K562 (cell line): ENCODE measurements around the gene FCHO1. TPM values are rescaled to one million over a fixed set of nuclear protein-coding genes. Genes with fewer than 3 reads are reported as not detected.
A peak's percentile ranks its signal among the peaks of the same experiment; 100 is the strongest.

ENCODE experiments used
- ATAC-seq: fragments of 200-7000 bp; cut with Tn5 transposase; 3 replicates; pipeline ENCODE4 v1.9.1; 2020; ENCODE audit warnings: moderate library complexity
- BruUV-seq: library from RNA; stranded (reverse); fragments of 400-500 nt; replicated peaks from 2 replicates; lab custom pipeline; 2021; lab: Mats Ljungman, UMichigan
- CTCF ChIA-PET: fragments of 300-600 bp; formaldehyde crosslinking; extraction: SDS; loops from one replicate; lab custom pipeline; 2021; ENCODE audit warnings: low intra/inter-chr PET ratio; lab: Yijun Ruan, JAX
- POLR2A ChIA-PET: fragments of 300-600, 350-650 bp; sonication (Branson Sonifier 250); formaldehyde crosslinking; extraction: SDS; loops from one replicate; lab custom pipeline; 2021; ENCODE audit warnings: antibody characterized with exemption, inconsistent platforms; lab: Yijun Ruan, JAX
- DNase-seq, 4 experiments: peaks; one replicate each; pipeline versions ENCODE4 v3.0.0 to v3.0.0-alpha.2; 2011 to 2018; ENCODE audit warnings: low spot score in 3 of 4, mixed read lengths in 3 of 4; ENCODE audit errors: extremely low read depth in 1 of 4
- FAIRE-seq: peaks from 2 replicates; lab custom pipeline; 2011; peaks lifted over from hg19 to GRCh38; lab: Jason Lieb, UNC
- H2AFZ ChIP-seq: 2 replicates; pipeline ENCODE4 v1.6.0; 2011; ENCODE audit warnings: low read depth, low read length, control low read depth, inconsistent platforms
- H3K27ac ChIP-seq: fragments of 200-600 bp; 3 replicates; pipeline ENCODE4 v1.8.0; 2011; ENCODE audit warnings: low read depth, mild to moderate bottlenecking, control low read depth, inconsistent platforms, low read length, moderate library complexity, mixed read lengths; ENCODE audit errors: extremely low read depth
- H3K27me3 ChIP-seq, 2 experiments: fragments of 300-600 bp in 1 of 2; 2 replicates in 1 of 2; 3 replicates in 1 of 2; pipeline versions ENCODE4 v1.6.0 to v1.8.0; 2011; ENCODE audit warnings: inconsistent platforms in 2 of 2, low read length in 2 of 2, mild to moderate bottlenecking in 1 of 2, mixed read lengths in 1 of 2, moderate library complexity in 1 of 2; ENCODE audit not compliant: control insufficient read depth in 2 of 2, insufficient read depth in 2 of 2
- H3K36me3 ChIP-seq: fragments of 300-600 bp; 3 replicates; pipeline ENCODE4 v1.8.0; 2011; ENCODE audit warnings: mild to moderate bottlenecking, low read length, inconsistent platforms; ENCODE audit not compliant: control insufficient read depth, insufficient read depth
- H3K4me1 ChIP-seq, 2 experiments: fragments of 200-600 bp in 1 of 2; replicated peaks in 1 of 2; 2 replicates in 1 of 2; 3 replicates in 1 of 2; pipeline versions ENCODE4 v1.5.1 to v1.8.0; 2011; ENCODE audit warnings: inconsistent platforms in 2 of 2, low read length in 2 of 2, mild to moderate bottlenecking in 1 of 2, mixed read lengths in 1 of 2, moderate library complexity in 1 of 2; ENCODE audit not compliant: control insufficient read depth in 2 of 2, insufficient read depth in 2 of 2
- H3K4me2 ChIP-seq: 2 replicates; pipeline ENCODE4 v1.6.1; 2011; ENCODE audit warnings: low read length, control low read depth, inconsistent platforms, mixed read lengths; ENCODE audit not compliant: insufficient read depth
- H3K4me3 ChIP-seq: fragments of 200-600 bp; sonication (generic), shearing (Covaris generic); 2 replicates; pipeline ENCODE4 v1.5.1; 2016; ENCODE audit warnings: control low read depth, inconsistent platforms
- H3K79me2 ChIP-seq: fragments of 200-600 bp; 3 replicates; pipeline ENCODE4 v1.8.0; 2011; ENCODE audit warnings: low read length, inconsistent platforms; ENCODE audit not compliant: control insufficient read depth, insufficient read depth
- H3K9ac ChIP-seq, 2 experiments: 2 replicates each; pipeline versions ENCODE4 v1.6.0 to v1.6.1; 2011; ENCODE audit warnings: low read depth in 2 of 2, low read length in 2 of 2, control low read depth in 1 of 2, inconsistent platforms in 1 of 2, mild to moderate bottlenecking in 1 of 2, mixed read lengths in 1 of 2; ENCODE audit not compliant: insufficient read depth in 1 of 2
- H3K9me1 ChIP-seq: one replicate; pipeline ENCODE4 v1.6.0; 2011; ENCODE audit warnings: inconsistent platforms, mild to moderate bottlenecking, low read length, moderate library complexity; ENCODE audit not compliant: control insufficient read depth, insufficient read depth
- H3K9me3 ChIP-seq: replicated peaks from 2 replicates; pipeline ENCODE4 v1.5.1; 2011; ENCODE audit warnings: low read depth, low read length, inconsistent platforms; ENCODE audit not compliant: control insufficient read depth, insufficient read depth
- H4K20me1 ChIP-seq: replicated peaks from 2 replicates; pipeline ENCODE4 v1.6.1; 2011; ENCODE audit warnings: low read length, inconsistent platforms, mixed read lengths; ENCODE audit not compliant: control insufficient read depth, insufficient read depth
- SNRNP70 ChIP-seq: fragments of 200-400 bp; formaldehyde crosslinking; optimal IDR thresholded peaks from 2 replicates; pipeline ENCODE3; 2017; ENCODE audit warnings: low read depth, low read length
- WGBS: fragments of 100-300 bp; shearing (Covaris generic); methylation state at CpG from one replicate; pipeline ENCODE4 v1.1.6; 2016; ENCODE audit warnings: low coverage, mixed read lengths; ENCODE audit not compliant: insufficient coverage; ENCODE audit errors: missing lambda C conversion rate; 5-methylcytosine and 5-hydroxymethylcytosine counted together
- in situ Hi-C: fragments of 300-500 bp; cut with MboI; formaldehyde crosslinking; loops from 4 replicates; pipeline ENCODE4 v1.15.0; 2018; ENCODE audit warnings: inconsistent platforms, mixed read lengths
- intact Hi-C: fragments of 100-400 bp; cut with micrococcal nuclease; formaldehyde crosslinking; loops from 2 replicates; pipeline ENCODE4 v1.14.2; 2022
- polyA plus RNA-seq, 8 experiments: library from polyadenylated mRNA; depleted of rRNA in 4 of 8; stranded (reverse) in 5 of 8; unstranded in 3 of 8; fragments of >200 nt; fragmentation: Nextera tagmentation in 2 of 8; fragmentation: Illumina TruSeq in 1 of 8; extraction: Ambion mirVana in 2 of 8; extraction: Trizol in 1 of 8; gene quantifications; 2 replicates each; pipeline versions ENCODE4 v1.2.1 to v1.2.3, GENCODE V29; 2011 to 2014; ENCODE audit warnings: inconsistent platforms in 1 of 8, missing spikeins in 1 of 8
- total RNA-seq, 7 experiments: library from RNA; depleted of rRNA in 6 of 7; stranded (reverse); fragments of >200 nt in 6 of 7; fragmentation: Illumina TruSeq in 2 of 7; extraction: Trizol in 2 of 7; gene quantifications; 2 replicates each; pipeline versions ENCODE4 v1.2.1 to v1.2.3, GENCODE V29; 2011 to 2021; ENCODE audit warnings: low replicate concordance in 1 of 7
- TF ChIP-seq, protein P1 (sequence below): sonication (generic); formaldehyde crosslinking; IDR thresholded peaks from 2 replicates; pipeline ENCODE4 v1.8.1; 2023; ENCODE audit warnings: mild to moderate bottlenecking, missing genetic modification reagents

The FCHO1 gene
- total and polyA plus RNA-seq, 9 of the 15 experiments (the other 6 are each of a cell fraction or from before 2014, with no cell fraction given), result 0.21 to 58.9 (median 18.3) TPM

DNA sequence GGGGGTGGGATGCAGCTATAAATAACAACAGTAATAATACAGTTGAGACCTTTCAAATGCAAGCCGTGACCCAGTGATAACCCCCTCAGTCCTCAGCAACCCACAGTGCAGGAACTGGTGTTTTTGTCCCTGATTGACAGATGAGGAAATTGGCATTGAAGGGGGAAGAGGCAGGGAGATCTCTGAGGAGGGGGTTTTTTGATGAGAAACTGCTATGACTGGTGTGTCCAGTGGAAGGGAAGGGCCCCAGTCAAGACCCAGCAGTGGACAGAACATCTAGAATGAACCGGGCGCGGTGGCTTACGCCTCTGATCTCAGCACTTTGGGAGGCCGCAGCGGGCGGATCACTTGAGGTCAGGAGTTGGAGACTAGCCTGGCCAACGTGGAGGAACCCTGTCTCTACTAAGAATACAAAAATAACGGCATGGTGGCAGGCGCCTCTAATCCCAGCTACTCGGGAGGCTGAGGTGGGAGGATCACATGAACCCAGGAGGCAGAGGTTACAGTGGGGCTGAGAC is 30.1 kb upstream of the FCHO1 start:
- no TSS peak for BruUV-seq
- no peak for ATAC-seq

More for the DNA sequence above, 30.1 kb upstream of the FCHO1 start:
- peak overlapping the region; percentile 87; the same call in 1 of the 2 replicates for H3K4me3 ChIP-seq
- POLR2A ChIA-PET, result interaction anchor here (0.6 kb wide), 2 partner anchors 9 to 349 kb away, joined by 3 read pairs; no protein-coding TSS in a partner anchor
- TF ChIP-seq, protein P1, sequence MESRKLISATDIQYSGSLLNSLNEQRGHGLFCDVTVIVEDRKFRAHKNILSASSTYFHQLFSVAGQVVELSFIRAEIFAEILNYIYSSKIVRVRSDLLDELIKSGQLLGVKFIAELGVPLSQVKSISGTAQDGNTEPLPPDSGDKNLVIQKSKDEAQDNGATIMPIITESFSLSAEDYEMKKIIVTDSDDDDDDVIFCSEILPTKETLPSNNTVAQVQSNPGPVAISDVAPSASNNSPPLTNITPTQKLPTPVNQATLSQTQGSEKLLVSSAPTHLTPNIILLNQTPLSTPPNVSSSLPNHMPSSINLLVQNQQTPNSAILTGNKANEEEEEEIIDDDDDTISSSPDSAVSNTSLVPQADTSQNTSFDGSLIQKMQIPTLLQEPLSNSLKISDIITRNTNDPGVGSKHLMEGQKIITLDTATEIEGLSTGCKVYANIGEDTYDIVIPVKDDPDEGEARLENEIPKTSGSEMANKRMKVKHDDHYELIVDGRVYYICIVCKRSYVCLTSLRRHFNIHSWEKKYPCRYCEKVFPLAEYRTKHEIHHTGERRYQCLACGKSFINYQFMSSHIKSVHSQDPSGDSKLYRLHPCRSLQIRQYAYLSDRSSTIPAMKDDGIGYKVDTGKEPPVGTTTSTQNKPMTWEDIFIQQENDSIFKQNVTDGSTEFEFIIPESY (CRISPR knock-in tag), result peak; percentile 53; the same call in 1 of the 2 replicates
- TF ChIP-seq SNRNP70, result no peak
- TF ChIP-seq, all 486 proteins: peak for 1
- intact Hi-C loops (no loop called here), in situ Hi-C loops (no loop called here)
- Histone ChIP-seq H3K9me1 (no peaks in the 10 kb centered on the region), H4K20me1 (peaks cover 9% of the 10 kb centered on the region; the same call in 1 of the 2 replicates), H3K4me2 (peak overlapping the region; percentile 90; the same call in 1 of the 2 replicates), H3K27ac (no peak overlapping the region), H3K9me3 (no peaks in the 10 kb centered on the region), H3K79me2 (peaks cover 26% of the 10 kb centered on the region), H3K27me3 (no peaks in the 10 kb centered on the region), H3K4me1 (peaks cover 27 to 50% of the 10 kb centered on the region in 2 experiments; a peak in 4 of 5 replicates), H3K36me3 (peaks cover 46% of the 10 kb centered on the region; the same call in 2 of the 3 replicates), H3K9ac (peak overlapping the region in 1 of 2 experiments; percentile 97; a peak in 2 of 4 replicates), H2AFZ (no peak overlapping the region)
- no peak for DNase-seq
- FAIRE-seq, result peak; percentile 35
- CTCF ChIA-PET, result no interaction called here
- WGBS, result 73% methylated on average over 12 of the region's 12 CpGs
